T-cell (primary cell): ENCODE data around the gene KCND2. TPM values are rescaled to one million over a fixed set of nuclear protein-coding genes. Genes with fewer than 3 reads are reported as not detected.

ENCODE experiments used
- ATAC-seq, 4 experiments: fragments of 200-7000 bp in 3 of 4; fragments of 150-1000 bp in 1 of 4; cut with Tn5 transposase; replicated peaks in 1 of 4; 1 replicate in 3 of 4; 2 replicates in 1 of 4; pipeline ENCODE4 v1.10.0; 2021; ENCODE audit warnings: moderate library complexity in 3 of 4, mild to moderate bottlenecking in 2 of 4, moderate number of reproducible peaks in 1 of 4
- CTCF ChIA-PET, 2 donors: fragments of 300-600 bp; sonication (Branson Sonifier 250); formaldehyde crosslinking; loops; one replicate each; lab custom pipeline; 2022; ENCODE audit warnings: antibody characterized with exemption in 2 of 2; lab: Charles Lee
- POLR2A ChIA-PET, 2 donors: fragments of 300-600 bp; sonication (Branson Sonifier 250); formaldehyde crosslinking; loops; one replicate each; lab custom pipeline; 2022; ENCODE audit warnings: antibody characterized with exemption in 2 of 2; lab: Charles Lee
- DNase-seq, 35 experiments: peaks; one replicate each; pipeline versions ENCODE4 v3.0.0 to v3.0.0-alpha.2; 2013 to 2023
- H3K27ac ChIP-seq: one replicate; pipeline ENCODE4 v1.5.1; 2013; ENCODE audit warnings: low read length
- H3K27me3 ChIP-seq, 2 experiments: replicated peaks in 1 of 2; 1 replicate in 1 of 2; 2 replicates in 1 of 2; pipeline versions ENCODE4 v1.6.1 to v1.7.0; 2013; ENCODE audit warnings: low read length in 1 of 2, mixed read lengths in 1 of 2; ENCODE audit not compliant: control insufficient read depth in 2 of 2, insufficient read depth in 2 of 2; ENCODE audit errors: extremely low read depth in 1 of 2
- H3K36me3 ChIP-seq, 2 donors: 1 replicate in 1 of 2; 2 replicates in 1 of 2; pipeline versions ENCODE4 v1.6.1 to v1.7.0; 2013; ENCODE audit warnings: low read length in 1 of 2; ENCODE audit not compliant: control insufficient read depth in 2 of 2, insufficient read depth in 1 of 2; ENCODE audit errors: extremely low read depth in 1 of 2
- H3K4me1 ChIP-seq, 2 experiments: 1 replicate in 1 of 2; 2 replicates in 1 of 2; pipeline versions ENCODE4 v1.6.1 to v1.7.0; 2013; ENCODE audit warnings: low read length in 2 of 2, mixed read lengths in 1 of 2; ENCODE audit not compliant: insufficient read depth in 2 of 2, control insufficient read depth in 1 of 2; ENCODE audit errors: extremely low read depth in 1 of 2
- H3K4me3 ChIP-seq, 2 donors: 1 replicate in 1 of 2; 2 replicates in 1 of 2; pipeline versions ENCODE4 v1.5.1 to v1.7.0; 2013; ENCODE audit warnings: mild to moderate bottlenecking in 2 of 2, low read length in 1 of 2, moderate library complexity in 1 of 2; ENCODE audit not compliant: control insufficient read depth in 1 of 2; ENCODE audit errors: extremely low read depth in 1 of 2
- H3K9me3 ChIP-seq: 2 replicates; pipeline ENCODE4 v1.7.0; 2013
- H3K27ac Mint-ChIP-seq, 2 donors: one replicate each; pipeline ENCODE4 v1.8.0; 2020 to 2021; ENCODE audit warnings: mild to moderate bottlenecking in 2 of 2, mixed read lengths in 2 of 2
- H3K27me3 Mint-ChIP-seq, 2 donors: one replicate each; pipeline ENCODE4 v1.8.0; 2021 to 2022; ENCODE audit warnings: mixed read lengths in 2 of 2
- H3K36me3 Mint-ChIP-seq: one replicate; pipeline ENCODE4 v1.8.0; 2021; ENCODE audit warnings: mixed read lengths
- H3K4me1 Mint-ChIP-seq, 3 donors: one replicate each; pipeline ENCODE4 v1.8.0; 2020 to 2022; ENCODE audit warnings: mixed read lengths in 3 of 3, mild to moderate bottlenecking in 1 of 3
- H3K4me3 Mint-ChIP-seq, 3 donors: one replicate each; pipeline ENCODE4 v1.8.0; 2020 to 2022; ENCODE audit warnings: mild to moderate bottlenecking in 3 of 3, mixed read lengths in 3 of 3, moderate library complexity in 3 of 3
- H3K9me3 Mint-ChIP-seq, 3 donors: one replicate each; pipeline ENCODE4 v1.8.0; 2020 to 2022; ENCODE audit warnings: mixed read lengths in 3 of 3
- WGBS: methylation state at CpG from one replicate; pipeline ENCODE4 v1.1.5; 2013; ENCODE audit warnings: missing lambda C conversion rate; ENCODE audit not compliant: insufficient coverage; 5-methylcytosine and 5-hydroxymethylcytosine counted together
- total RNA-seq, 35 experiments: library from RNA in 6 of 35; stranded (reverse) in 6 of 35; fragments of 120-200 nt in 1 of 35; gene quantifications; one replicate each; pipeline versions ENCODE4 v1.2.1 to v1.2.4 and lab custom pipeline; 2013 to 2026

Gene KCND2
- total RNA-seq, 5 donors from 2014 or later (not counting 1 experiment from before 2014, with no cell fraction given), result not detected

GRCh38 chr7:120733835-120734234, 460.9 kb downstream of the KCND2 start:
- Mint-ChIP-seq H3K27ac (no peak overlapping the region), H3K4me3 (no peak overlapping the region), H3K4me1 (no peaks in the 10 kb centered on the region), H3K9me3 (no peaks in the 10 kb centered on the region), H3K36me3 (no peaks in the 10 kb centered on the region), H3K27me3 (peaks cover 4 to 6% of the 10 kb centered on the region in 2 donors)
- 100% methylated on average over 2 of the region's 3 CpGs for WGBS
- CTCF ChIA-PET, result no interaction called here
- H3K4me3 ChIP-seq, result no peak overlapping the region
- DNase-seq (no peak), ATAC-seq (no peak)
- H3K9me3 ChIP-seq, result no peaks in the 10 kb centered on the region
- H3K36me3 ChIP-seq, result no peaks in the 10 kb centered on the region
- no peaks in the 10 kb centered on the region for H3K4me1 ChIP-seq
- POLR2A ChIA-PET, result no interaction called here
- H3K27ac ChIP-seq, result no peak overlapping the region
- no peaks in the 10 kb centered on the region for H3K27me3 ChIP-seq

GRCh38 chr7:120735791-120736190, 462.8 kb downstream of the KCND2 start:
- ChIA-PET POLR2A (no interaction called here), CTCF (no interaction called here)
- Mint-ChIP-seq H3K4me1 (no peaks in the 10 kb centered on the region), H3K27ac (no peak overlapping the region), H3K27me3 (peaks cover 4% of the 10 kb centered on the region in 2 donors), H3K9me3 (no peaks in the 10 kb centered on the region), H3K4me3 (no peak overlapping the region), H3K36me3 (no peaks in the 10 kb centered on the region)
- no peak overlapping the region for H3K27ac ChIP-seq
- H3K36me3 ChIP-seq, result no peaks in the 10 kb centered on the region
- ATAC-seq (no peak), DNase-seq (no peak)
- H3K4me3 ChIP-seq, result no peak overlapping the region
- no CpG with 5 or more reads among the region's 2 CpGs for WGBS
- H3K27me3 ChIP-seq, result no peaks in the 10 kb centered on the region
- H3K4me1 ChIP-seq, result no peaks in the 10 kb centered on the region
- H3K9me3 ChIP-seq, result no peaks in the 10 kb centered on the region

DNA sequence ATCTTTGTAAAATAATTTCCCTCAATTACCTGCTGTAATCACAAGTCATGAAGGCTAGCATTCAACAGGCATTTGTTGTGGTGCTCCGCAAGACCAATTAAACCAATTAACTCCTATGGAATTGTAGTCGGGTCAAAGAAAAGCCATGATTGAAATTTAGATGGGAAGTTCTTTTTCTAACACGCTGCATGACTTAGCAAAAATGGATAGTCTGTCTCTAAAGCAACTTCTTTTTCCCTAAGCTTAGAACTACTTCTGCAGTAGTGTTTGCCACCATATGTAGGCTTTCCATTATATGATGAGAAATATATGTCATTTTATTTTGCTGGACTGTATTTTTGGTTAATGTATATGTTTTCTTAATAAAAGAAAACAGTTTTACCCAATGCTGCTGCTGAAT, 465.8 kb downstream of the KCND2 start:
- ChIA-PET POLR2A (no interaction called here), CTCF (no interaction called here)
- DNase-seq (no peak), ATAC-seq (no peak)
- Histone ChIP-seq H3K36me3 (no peaks in the 10 kb centered on the region), H3K4me3 (no peak overlapping the region), H3K9me3 (no peaks in the 10 kb centered on the region), H3K27ac (no peak overlapping the region), H3K27me3 (no peaks in the 10 kb centered on the region), H3K4me1 (no peaks in the 10 kb centered on the region)
- no peaks in the 10 kb centered on the region for H3K36me3 Mint-ChIP-seq
- no peaks in the 10 kb centered on the region for H3K4me1 Mint-ChIP-seq
- no peak overlapping the region for H3K27ac Mint-ChIP-seq
- no peaks in the 10 kb centered on the region for H3K9me3 Mint-ChIP-seq
- no peak overlapping the region for H3K4me3 Mint-ChIP-seq
- H3K27me3 Mint-ChIP-seq, result peaks cover 4 to 8% of the 10 kb centered on the region in 2 donors
- no CpG with 5 or more reads among the region's 3 CpGs for WGBS

DNA sequence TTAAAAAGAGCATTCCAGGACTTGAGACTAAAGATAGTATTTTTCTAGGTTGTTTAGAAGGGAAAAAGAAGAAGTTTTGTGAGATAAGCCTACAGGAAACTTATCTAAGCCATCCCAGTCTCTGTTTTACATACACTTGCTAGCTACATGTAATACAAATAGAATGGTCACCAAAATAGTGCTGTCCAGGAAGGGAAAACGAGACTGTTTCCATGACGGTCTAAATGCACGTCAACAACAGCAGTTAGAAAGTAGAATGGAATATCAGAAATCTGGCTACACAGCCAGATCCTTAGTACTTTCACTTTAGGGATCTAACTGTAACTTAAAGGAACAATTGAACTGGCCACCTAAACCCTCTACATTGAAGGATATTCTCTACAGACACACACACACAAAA, 467.4 kb downstream of the KCND2 start:
- Histone ChIP-seq H3K4me1 (no peaks in the 10 kb centered on the region), H3K27me3 (no peaks in the 10 kb centered on the region), H3K36me3 (no peaks in the 10 kb centered on the region), H3K4me3 (no peak overlapping the region), H3K27ac (no peak overlapping the region), H3K9me3 (no peaks in the 10 kb centered on the region)
- H3K36me3 Mint-ChIP-seq, result no peaks in the 10 kb centered on the region
- H3K27me3 Mint-ChIP-seq, result peaks cover 4 to 8% of the 10 kb centered on the region in 2 donors
- ATAC-seq (no peak), DNase-seq (no peak)
- no peak overlapping the region for H3K27ac Mint-ChIP-seq
- ChIA-PET POLR2A (no interaction called here), CTCF (no interaction called here)
- 75% methylated on average over 2 of the region's 3 CpGs for WGBS
- H3K4me1 Mint-ChIP-seq, result no peaks in the 10 kb centered on the region
- H3K4me3 Mint-ChIP-seq, result no peak overlapping the region
- no peaks in the 10 kb centered on the region for H3K9me3 Mint-ChIP-seq

GRCh38 chr7:120741371-120742042, 468.5 kb downstream of the KCND2 start:
- no peaks in the 10 kb centered on the region for H3K4me1 ChIP-seq
- POLR2A ChIA-PET, result no interaction called here
- peaks cover 4 to 8% of the 10 kb centered on the region in 2 donors for H3K27me3 Mint-ChIP-seq
- DNase-seq, result no peak
- H3K36me3 Mint-ChIP-seq, result no peaks in the 10 kb centered on the region
- H3K27ac ChIP-seq, result no peak overlapping the region
- 40% methylated on average over 1 of the region's 7 CpGs for WGBS
- no peaks in the 10 kb centered on the region for H3K4me1 Mint-ChIP-seq
- H3K4me3 Mint-ChIP-seq, result no peak overlapping the region
- ATAC-seq, result no peak
- H3K27me3 ChIP-seq, result no peaks in the 10 kb centered on the region
- H3K4me3 ChIP-seq, result no peak overlapping the region
- H3K9me3 ChIP-seq, result no peaks in the 10 kb centered on the region
- no peaks in the 10 kb centered on the region for H3K36me3 ChIP-seq
- H3K27ac Mint-ChIP-seq, result no peak overlapping the region
- CTCF ChIA-PET, result interaction anchor here in 1 of 2 donors (0.6 kb wide), 1 partner anchor 1478 kb away, joined by 3 read pairs; no protein-coding TSS in a partner anchor
- no peaks in the 10 kb centered on the region for H3K9me3 Mint-ChIP-seq

- Histone ChIP-seq H3K27ac (no peak overlapping the region), H3K27me3 (no peaks in the 10 kb centered on the region), H3K4me1 (no peaks in the 10 kb centered on the region), H3K9me3 (no peaks in the 10 kb centered on the region), H3K36me3 (no peaks in the 10 kb centered on the region), H3K4me3 (no peak overlapping the region)
- Mint-ChIP-seq H3K4me1 (no peaks in the 10 kb centered on the region), H3K9me3 (no peaks in the 10 kb centered on the region), H3K27ac (no peak overlapping the region), H3K4me3 (no peak overlapping the region), H3K27me3 (peaks cover 4 to 6% of the 10 kb centered on the region in 2 donors), H3K36me3 (no peaks in the 10 kb centered on the region)
- DNase-seq, result no peak
- POLR2A ChIA-PET, result no interaction called here
- CTCF ChIA-PET, result no interaction called here
- 50% methylated on average over 4 of the region's 5 CpGs for WGBS
- no peak for ATAC-seq
Observed at GRCh38 chr7:120742372-120742771, 469.4 kb downstream of the KCND2 start.
